ENCODE data around the gene PILRA.

The PILRA gene

GRCh38 chr7:100413889-100414288 is 40.6 kb downstream of the PILRA start:
- no peak for DNase-seq

DNA sequence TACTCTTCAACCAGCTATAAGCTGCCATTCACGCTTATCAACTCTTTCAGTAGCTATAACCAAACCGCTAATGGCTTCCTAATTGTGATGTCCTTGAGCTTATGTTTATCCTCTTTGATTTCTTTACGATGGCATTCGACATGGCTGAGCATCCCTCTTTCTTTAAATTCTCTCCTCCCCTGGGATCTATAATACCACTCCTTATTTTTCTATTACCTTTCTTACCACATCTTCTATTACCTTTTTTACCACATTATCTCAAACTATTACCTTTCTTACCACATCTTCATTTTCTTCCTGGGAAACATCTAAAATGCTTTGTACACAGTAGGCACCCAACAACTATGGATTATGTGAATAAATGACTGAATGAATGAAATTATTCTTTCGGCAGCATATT is 42.2 kb downstream of the PILRA start:
- DNase-seq: no peak

GRCh38 chr7:100418930-100419659 is 45.8 kb downstream of the PILRA start:
- no peak for DNase-seq

GRCh38 chr7:100419660-100420226 is 46.5 kb downstream of the PILRA start:
- no peak for DNase-seq

DNA sequence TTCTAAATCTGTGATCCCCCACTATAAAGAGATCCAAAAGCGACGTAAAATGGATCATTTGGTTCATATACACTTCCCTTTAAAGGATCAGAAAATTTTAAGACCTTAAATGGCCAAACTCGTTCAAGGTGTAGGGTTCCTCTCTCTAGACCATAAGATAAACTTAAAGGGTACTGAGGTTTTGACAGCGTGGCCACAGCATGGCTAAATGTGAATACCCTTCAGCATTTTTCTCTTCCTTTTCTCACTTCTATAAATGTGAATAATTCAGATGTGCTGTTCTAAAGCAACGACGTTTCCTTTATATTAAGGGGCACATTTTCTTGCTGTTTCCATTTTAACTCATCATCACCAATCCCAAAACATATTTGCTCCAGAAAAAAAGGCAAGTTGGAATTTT is 50.0 kb downstream of the PILRA start:
- DNase-seq: no peak

GRCh38 chr7:100425347-100425746 is 52.1 kb downstream of the PILRA start:
- DNase-seq: no peak

DNA sequence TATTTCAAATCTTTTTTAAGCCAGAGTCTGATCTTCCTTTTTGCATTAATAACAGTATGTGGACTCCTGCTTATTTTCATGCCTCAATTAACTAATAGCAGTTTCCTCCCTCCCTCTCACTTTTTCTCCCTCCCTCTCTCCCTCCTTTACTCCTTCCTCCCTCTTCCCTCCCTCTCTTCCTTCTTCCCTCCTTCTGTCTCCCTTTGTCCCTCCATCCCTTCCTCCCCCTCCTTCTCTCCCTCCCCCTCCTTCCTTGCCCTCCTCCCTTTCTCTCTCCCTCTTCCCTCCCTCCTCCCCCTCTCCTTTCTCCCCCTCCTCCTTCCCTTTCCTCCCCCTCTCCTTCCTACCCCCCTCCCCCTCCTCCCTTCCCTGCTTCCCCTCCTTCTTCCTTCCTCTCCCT is 53.2 kb downstream of the PILRA start:
- DNase-seq: no peak

- no peak for DNase-seq
Measured at GRCh38 chr7:100427762-100428198, 54.5 kb downstream of the PILRA start.

- peak; percentile 98 for DNase-seq
Measured at GRCh38 chr7:100428199-100428966, 55.1 kb downstream of the PILRA start, which contains the start of gene ZCWPW1. Gene ZCWPW1 (minus strand): TSS chr7:100428703. CDS start chr7:100420649, 8,054 bp downstream.

DNA sequence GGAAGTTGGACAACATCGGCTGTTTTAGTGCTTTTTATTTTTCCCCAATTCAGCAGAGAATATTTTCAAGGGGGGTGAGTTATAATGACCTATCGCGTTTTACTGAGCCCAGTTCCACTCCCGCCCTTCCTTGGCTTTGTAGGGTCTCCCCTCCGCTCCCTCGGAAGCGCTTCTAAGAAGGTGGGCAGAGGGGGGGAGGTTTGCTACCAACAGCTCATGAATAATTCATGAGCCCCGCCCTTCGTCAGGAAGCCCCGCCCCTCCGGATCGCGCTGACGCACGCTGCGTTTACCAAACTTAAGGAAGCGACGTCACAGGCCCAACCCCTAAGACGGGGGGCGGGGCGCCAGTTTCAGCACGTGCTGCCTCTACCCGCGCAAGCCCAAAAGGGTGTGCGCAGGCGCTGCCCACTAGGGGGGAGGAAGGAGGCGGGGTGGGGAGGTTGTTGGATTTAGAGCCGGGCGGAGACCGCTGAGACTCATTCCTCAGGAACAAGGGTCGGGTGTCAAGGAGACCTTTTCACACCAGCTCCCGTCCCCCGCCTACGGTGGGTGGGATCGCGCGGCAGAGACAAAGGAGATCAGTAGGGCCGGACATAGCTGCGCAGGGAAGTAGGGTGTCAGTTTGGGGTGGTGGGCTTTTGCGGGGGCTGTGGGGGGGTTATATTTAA is 55.8 kb downstream of the PILRA start:
- DNase-seq: peak; percentile 100

- peak; percentile 97 for DNase-seq
Measured at GRCh38 chr7:100429637-100430492, 56.6 kb downstream of the PILRA start, which contains the start of gene MEPCE. Gene MEPCE (plus strand): TSS chr7:100429831. CDS start chr7:100430019, 188 bp downstream.

- peak; percentile 61 for DNase-seq
Measured at GRCh38 chr7:100430493-100431285, 57.4 kb downstream of the PILRA start.

- DNase-seq: no peak
Measured at GRCh38 chr7:100431286-100431735, 58.0 kb downstream of the PILRA start.

DNA sequence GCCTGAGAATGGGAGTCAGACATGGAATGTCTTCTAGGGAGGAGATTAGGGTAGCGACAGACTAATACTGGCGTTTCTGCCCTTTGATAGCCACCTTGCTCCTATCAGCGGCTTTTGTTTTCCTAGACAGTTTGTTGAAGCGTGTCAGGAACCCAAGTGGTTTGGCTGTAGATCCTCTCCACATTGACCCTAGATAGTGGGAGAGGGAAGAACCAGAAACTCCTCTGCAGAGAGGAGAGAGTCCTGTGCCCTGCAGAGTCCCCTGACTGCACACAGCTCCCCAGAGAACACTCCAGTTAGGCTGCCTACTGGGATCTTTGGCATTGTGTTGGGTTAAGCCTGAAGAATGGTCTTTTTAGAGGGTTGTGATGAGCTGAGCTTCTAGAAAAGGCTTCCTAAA is 58.8 kb downstream of the PILRA start:
- no peak for DNase-seq

DNA sequence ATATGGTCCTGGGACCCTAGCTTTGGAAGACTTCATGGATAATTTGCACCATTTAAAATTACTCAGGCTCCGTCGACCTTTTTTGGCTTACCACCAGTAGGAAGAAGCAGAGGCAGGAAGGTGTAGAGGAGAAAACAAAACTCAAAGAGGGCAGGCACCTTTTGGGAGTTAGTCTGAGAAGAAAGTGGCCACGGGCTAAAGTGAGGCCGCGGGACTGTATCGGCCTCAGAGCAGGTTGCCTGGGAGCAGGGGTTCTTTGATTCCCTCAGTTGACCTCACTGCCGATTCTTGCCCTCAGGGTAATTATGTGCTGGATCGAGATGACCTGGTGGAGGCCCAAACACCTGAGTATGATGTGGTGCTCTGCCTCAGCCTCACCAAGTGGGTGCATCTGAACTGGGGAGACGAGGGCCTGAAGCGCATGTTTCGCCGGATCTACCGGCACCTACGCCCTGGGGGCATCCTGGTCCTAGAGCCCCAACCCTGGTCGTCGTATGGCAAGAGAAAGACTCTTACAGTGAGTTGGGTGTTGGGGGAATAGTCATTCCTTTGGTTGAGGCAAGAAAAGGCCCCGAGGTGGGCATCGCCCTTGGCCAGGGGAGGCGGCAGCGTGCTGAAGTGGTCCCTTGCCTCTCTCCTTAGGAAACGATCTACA is 59.5 kb downstream of the PILRA start:
- DNase-seq: no peak

DNA sequence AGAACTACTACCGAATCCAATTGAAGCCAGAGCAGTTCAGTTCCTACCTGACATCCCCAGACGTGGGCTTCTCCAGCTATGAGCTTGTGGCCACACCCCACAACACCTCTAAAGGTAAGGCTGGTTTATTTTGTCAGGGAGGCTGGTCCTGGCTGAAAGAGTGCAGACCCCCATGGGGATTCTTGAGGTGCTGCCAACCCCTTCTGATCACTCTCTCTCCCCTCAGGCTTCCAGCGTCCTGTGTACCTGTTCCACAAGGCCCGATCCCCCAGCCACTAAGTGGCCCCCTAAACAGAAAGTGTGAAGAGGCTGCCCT is 59.9 kb downstream of the PILRA start:
- no peak for DNase-seq

DNA sequence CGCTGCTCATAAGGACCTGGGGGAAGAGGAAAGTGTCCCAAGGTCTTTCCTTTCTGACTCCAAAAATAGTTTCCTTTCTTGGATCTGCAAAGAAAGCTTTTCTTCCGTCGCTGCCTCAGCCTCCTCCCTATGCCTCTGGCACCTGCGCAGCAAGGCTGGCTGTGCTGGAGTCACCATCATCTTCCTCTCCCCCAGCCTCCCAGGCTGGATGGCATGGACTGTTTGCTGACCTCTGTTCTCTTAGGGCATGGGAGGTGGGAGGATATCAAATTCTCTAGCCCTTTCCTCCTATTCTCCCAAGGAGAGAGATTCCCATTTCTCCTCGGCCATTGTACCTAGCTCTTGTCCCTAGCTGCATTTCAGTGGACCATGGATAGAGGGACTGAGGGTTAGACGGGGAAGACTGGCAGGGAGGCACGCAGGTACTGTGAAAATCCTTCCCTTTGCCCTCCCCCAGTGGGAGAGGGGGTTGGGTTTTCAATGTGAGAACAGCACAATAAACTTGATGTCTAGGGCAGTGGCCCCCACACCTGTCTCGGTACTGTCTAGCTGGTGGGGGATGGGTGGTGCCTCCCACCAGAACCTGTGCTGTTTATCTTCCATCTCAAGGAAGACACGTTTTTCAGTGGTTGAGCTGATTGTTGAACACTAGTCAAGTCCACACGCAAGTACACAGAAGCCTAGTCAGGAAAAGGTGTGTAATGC is 60.5 kb downstream of the PILRA start:
- DNase-seq: no peak

- no peak for DNase-seq
Measured at GRCh38 chr7:100434297-100435144, 61.2 kb downstream of the PILRA start.
